Osteocyte (in vitro differentiated cells): Measurements from ENCODE around the gene GTF3C6. TPM values are rescaled to one million over a fixed set of nuclear protein-coding genes. Genes with fewer than 3 reads are reported as not detected.
"Not testable (repeated sequence)": the region's sequence is repeated elsewhere in the genome, so short reads cannot be mapped to it uniquely, and the experiment has no call there.

Experiments used
- DNase-seq: peaks from one replicate; pipeline ENCODE4 v3.0.0; 2021; ENCODE audit warnings: mixed read lengths; ENCODE audit not compliant: unreplicated experiment; ENCODE audit errors: extremely low spot score
- H3K27ac Mint-ChIP-seq: one replicate; pipeline ENCODE4 v1.8.0; 2021; ENCODE audit warnings: mild to moderate bottlenecking, mixed read lengths; ENCODE audit not compliant: unreplicated experiment
- H3K27me3 Mint-ChIP-seq: one replicate; pipeline ENCODE4 v1.8.0; 2021; ENCODE audit warnings: mixed read lengths; ENCODE audit not compliant: unreplicated experiment
- H3K36me3 Mint-ChIP-seq: one replicate; pipeline ENCODE4 v1.8.0; 2021; ENCODE audit warnings: mixed read lengths; ENCODE audit not compliant: unreplicated experiment
- H3K4me1 Mint-ChIP-seq: one replicate; pipeline ENCODE4 v1.8.0; 2021; ENCODE audit warnings: mixed read lengths; ENCODE audit not compliant: unreplicated experiment
- H3K4me3 Mint-ChIP-seq: one replicate; pipeline ENCODE4 v1.8.0; 2021; ENCODE audit warnings: mild to moderate bottlenecking, moderate library complexity, mixed read lengths; ENCODE audit not compliant: unreplicated experiment
- H3K9me3 Mint-ChIP-seq: one replicate; pipeline ENCODE4 v1.8.0; 2021; ENCODE audit warnings: mixed read lengths; ENCODE audit not compliant: unreplicated experiment
- CTCF ChIP-seq: fragments of 200-600 bp; sonication (generic); IDR thresholded peaks from 2 replicates; pipeline ENCODE4 v1.5.0; 2021; ENCODE audit warnings: antibody characterized with exemption, mild to moderate bottlenecking, moderate library complexity
- total RNA-seq: library from RNA; stranded (reverse); gene quantifications from 2 replicates; pipeline ENCODE4 v1.2.1, GENCODE V29; 2021

GTF3C6 gene
- total RNA-seq, 1 donor from 2014 or later = 66.2 TPM

- TF ChIP-seq CTCF = no peak
- no peaks in the 10 kb centered on the region for H3K9me3 Mint-ChIP-seq
- no peak for DNase-seq
- no peak overlapping the region for H3K27ac Mint-ChIP-seq
- H3K36me3 Mint-ChIP-seq = peaks cover 35% of the 10 kb centered on the region
- no peaks in the 10 kb centered on the region for H3K27me3 Mint-ChIP-seq
- H3K4me1 Mint-ChIP-seq = no peaks in the 10 kb centered on the region
- no peak overlapping the region for H3K4me3 Mint-ChIP-seq
These were observed 7.2 kb downstream of the GTF3C6 start for GRCh38 chr6:110965629-110966229.

- peaks cover 25% of the 10 kb centered on the region for H3K36me3 Mint-ChIP-seq
- not testable (repeated sequence) for H3K9me3 Mint-ChIP-seq, H3K4me1 Mint-ChIP-seq, H3K4me3 Mint-ChIP-seq, DNase-seq, H3K27ac Mint-ChIP-seq, H3K27me3 Mint-ChIP-seq
These were observed 10.2 kb downstream of the GTF3C6 start for GRCh38 chr6:110968661-110969060.

GRCh38 chr6:110971468-110971867, 13.0 kb downstream of the GTF3C6 start:
- Mint-ChIP-seq H3K27ac (no peak overlapping the region), H3K36me3 (peaks cover 10% of the 10 kb centered on the region), H3K4me3 (no peak overlapping the region), H3K27me3 (no peaks in the 10 kb centered on the region), H3K4me1 (peaks cover 8% of the 10 kb centered on the region), H3K9me3 (no peaks in the 10 kb centered on the region)
- no peak for TF ChIP-seq CTCF
- no peak for DNase-seq

- peaks cover 11% of the 10 kb centered on the region for H3K4me1 Mint-ChIP-seq
- H3K27ac Mint-ChIP-seq = no peak overlapping the region
- DNase-seq = no peak
- H3K4me3 Mint-ChIP-seq = no peak overlapping the region
- peaks cover 1% of the 10 kb centered on the region for H3K36me3 Mint-ChIP-seq
- no peak for TF ChIP-seq CTCF
- H3K27me3 Mint-ChIP-seq = no peaks in the 10 kb centered on the region
- no peaks in the 10 kb centered on the region for H3K9me3 Mint-ChIP-seq
These were observed 18.1 kb downstream of the GTF3C6 start for GRCh38 chr6:110976575-110976974.

- Mint-ChIP-seq H3K27me3 (no peaks in the 10 kb centered on the region), H3K4me3 (no peak overlapping the region), H3K27ac (no peak overlapping the region), H3K36me3 (peaks cover 3% of the 10 kb centered on the region), H3K9me3 (no peaks in the 10 kb centered on the region), H3K4me1 (peaks cover 22% of the 10 kb centered on the region)
- no peak for TF ChIP-seq CTCF
- no peak for DNase-seq
These were observed 21.1 kb downstream of the GTF3C6 start for GRCh38 chr6:110979565-110980101.
